GM19193 (cell line): ENCODE data around the gene FGGY.

ENCODE experiments used
- POLR2A ChIP-seq: IDR thresholded peaks from 4 replicates; pipeline ENCODE4 v1.6.1; 2011; ENCODE audit not compliant: insufficient read depth, insufficient read length; ENCODE audit errors: extremely low read depth

Gene FGGY

GRCh38 chr1:59568158-59568935 is 271.5 kb downstream of the FGGY start:
- no peak for TF ChIP-seq POLR2A

GRCh38 chr1:59569198-59569597 is 272.3 kb downstream of the FGGY start:
- TF ChIP-seq POLR2A, result no peak

DNA sequence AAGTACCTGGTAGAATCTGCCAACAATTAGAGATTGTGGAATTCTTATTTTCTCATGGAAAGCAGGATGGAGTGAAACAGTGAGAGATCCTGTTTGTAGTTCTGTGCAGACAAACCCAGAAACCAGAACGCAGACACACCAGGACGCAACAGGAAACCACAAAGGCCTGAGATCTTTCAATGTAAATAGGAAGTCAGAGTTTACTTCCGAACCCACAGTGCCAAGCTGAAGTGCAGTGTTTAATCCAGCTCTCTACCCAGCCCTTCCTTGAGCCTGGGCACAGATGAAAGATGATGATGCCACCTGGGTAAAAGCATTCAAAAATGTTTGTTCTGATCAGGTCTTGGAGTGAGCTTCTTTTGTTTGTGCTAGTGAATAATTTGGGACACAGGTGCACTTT is 273.6 kb downstream of the FGGY start:
- no peak for TF ChIP-seq POLR2A

GRCh38 chr1:59574085-59574484 is 277.2 kb downstream of the FGGY start:
- no peak for TF ChIP-seq POLR2A

DNA sequence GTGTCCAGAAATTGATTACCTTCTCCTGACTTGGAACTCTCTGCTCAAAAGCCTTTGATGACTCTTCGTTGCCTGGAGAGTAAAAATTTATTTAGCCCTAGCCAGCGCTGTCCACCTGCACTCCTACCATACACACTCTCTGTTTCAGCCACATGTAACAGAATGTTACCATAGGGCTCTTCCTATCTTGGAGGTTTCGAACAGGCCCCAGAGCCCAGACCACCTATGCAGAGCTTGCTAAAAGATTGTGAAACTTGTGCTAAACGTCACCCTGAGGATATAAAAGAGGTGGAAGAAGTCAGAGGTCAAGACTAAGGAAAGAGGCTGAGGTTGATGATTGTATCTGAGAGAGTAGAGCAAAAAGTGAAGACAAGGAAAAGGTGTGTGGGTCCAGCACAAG is 280.9 kb downstream of the FGGY start:
- TF ChIP-seq POLR2A, result no peak

DNA sequence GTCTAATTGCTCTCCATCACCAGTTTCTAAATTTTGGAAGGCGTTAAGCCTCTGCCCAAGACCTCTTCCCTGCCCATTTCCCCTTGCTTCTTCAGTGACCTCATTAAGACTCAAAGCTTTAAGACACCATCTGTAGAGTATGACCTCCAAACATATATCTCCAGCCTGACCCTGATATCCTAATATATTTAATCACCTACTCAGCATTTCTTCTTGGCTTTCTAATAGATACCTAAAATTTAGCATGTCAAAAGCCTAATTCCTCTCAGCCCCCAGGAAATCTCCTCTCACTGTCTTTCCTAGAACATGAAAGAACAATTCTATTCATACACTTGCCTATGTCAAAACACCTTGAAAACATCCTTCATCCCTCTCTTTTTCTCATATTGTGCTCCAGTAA is 282.3 kb downstream of the FGGY start:
- TF ChIP-seq POLR2A, result no peak

DNA sequence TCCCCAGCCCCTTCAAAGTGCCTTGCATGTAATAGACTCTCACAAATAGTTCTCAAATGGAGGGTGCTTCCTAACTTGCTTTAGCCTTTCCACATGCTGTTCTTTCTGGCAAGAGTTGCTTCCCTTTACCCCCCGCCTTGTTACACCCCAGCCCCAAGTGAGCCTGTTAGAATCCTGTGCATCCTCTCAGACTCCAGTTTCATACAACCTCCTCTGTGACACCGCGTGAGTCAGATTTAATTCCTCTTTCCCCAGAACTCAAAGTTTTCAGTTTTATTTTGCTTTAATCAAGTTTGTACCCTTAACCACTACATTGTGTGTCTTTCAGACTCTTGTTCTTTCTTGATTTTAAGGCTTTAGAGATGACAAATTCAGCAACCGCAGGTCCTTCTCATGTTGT is 283.4 kb downstream of the FGGY start:
- TF ChIP-seq POLR2A, result no peak

DNA sequence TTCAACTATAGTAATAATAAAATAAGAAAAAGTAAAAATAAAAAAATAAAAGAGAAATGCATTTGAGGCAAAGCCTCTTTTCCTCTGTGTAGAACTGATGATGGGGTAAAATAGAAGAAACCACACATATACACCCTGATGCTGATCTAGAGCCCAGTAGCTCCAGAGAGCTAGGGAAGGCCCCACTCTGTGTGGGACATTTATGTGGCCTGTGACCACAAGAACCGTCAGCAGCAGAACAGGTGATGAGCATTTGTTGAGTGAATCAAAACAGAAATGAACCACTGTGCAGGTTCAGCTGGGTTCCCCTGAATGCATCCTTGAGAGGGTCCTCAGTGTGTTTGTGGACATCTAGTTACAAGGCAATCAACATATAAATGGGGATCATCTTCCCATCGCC is 296.0 kb downstream of the FGGY start:
- no peak for TF ChIP-seq POLR2A

- TF ChIP-seq POLR2A, result no peak
Observed at GRCh38 chr1:59593798-59594790, 297.2 kb downstream of the FGGY start.

DNA sequence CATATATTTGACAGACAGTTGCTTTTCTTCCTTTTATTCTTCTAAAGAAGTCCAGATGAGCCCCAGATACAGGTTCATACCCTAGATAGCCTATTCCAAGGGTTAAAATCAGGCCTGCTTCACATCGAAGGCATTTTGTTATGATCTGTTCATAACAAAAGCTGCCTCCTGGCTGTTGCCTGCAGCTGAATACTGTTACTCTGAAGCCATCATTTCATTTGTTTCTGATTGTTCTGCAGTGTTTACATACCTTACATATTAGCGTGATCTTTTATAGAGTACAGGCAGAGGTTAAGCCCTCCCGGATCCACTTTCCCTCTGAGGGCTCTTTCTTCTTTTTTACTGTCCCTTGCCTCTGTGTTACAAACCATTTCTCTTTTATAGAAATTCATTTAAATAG is 298.9 kb downstream of the FGGY start:
- TF ChIP-seq POLR2A, result no peak

DNA sequence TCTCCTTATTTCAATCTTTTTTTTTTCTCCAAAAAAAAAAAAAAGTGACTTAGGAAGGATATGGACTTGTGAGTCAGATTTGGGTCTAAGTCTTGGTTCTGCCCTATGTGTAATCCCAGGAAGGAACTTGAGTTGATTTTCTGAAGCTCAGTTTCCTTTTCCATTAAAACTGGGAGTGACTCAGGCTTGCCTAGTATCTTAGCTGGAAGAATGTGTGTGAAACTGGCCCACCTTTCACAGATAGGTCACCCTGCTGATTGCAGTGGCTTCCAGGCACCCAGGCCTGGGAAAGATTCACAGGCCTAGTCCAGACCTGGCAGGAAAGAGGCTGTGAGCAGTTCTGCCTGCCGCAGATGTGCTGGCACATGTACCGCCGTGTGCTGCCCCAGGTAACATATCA is 299.5 kb downstream of the FGGY start:
- no peak for TF ChIP-seq POLR2A

GRCh38 chr1:59596956-59597355 is 300.1 kb downstream of the FGGY start:
- no peak for TF ChIP-seq POLR2A

- TF ChIP-seq POLR2A, result no peak
Observed at GRCh38 chr1:59597420-59598119, 300.7 kb downstream of the FGGY start.

- TF ChIP-seq POLR2A, result no peak
Observed at GRCh38 chr1:59598120-59598440, 301.2 kb downstream of the FGGY start.

- no peak for TF ChIP-seq POLR2A
Observed at GRCh38 chr1:59601041-59601441, 304.1 kb downstream of the FGGY start.

GRCh38 chr1:59601811-59602210 is 304.9 kb downstream of the FGGY start:
- no peak for TF ChIP-seq POLR2A

- no peak for TF ChIP-seq POLR2A
Observed at GRCh38 chr1:59604191-59604590, 307.3 kb downstream of the FGGY start.
